MV-4-11 (cell line): ENCODE measurements around the gene AHCYL2.
"Not testable (repeated sequence)": the region's sequence is repeated elsewhere in the genome, so short reads cannot be mapped to it uniquely, and the experiment has no call there.

Experiments used
- DNase-seq: peaks from one replicate; lab custom pipeline; 2025; lab: John Stamatoyannopoulos, UW

Gene AHCYL2

GRCh38 chr7:129244220-129244619, 19.4 kb downstream of the AHCYL2 start:
- no peak for DNase-seq

GRCh38 chr7:129245533-129245932, 20.7 kb downstream of the AHCYL2 start:
- DNase-seq: no peak

GRCh38 chr7:129247087-129247486, 22.3 kb downstream of the AHCYL2 start:
- DNase-seq: no peak

- no peak for DNase-seq
These were observed 27.3 kb downstream of the AHCYL2 start for GRCh38 chr7:129252128-129252527.

- not testable (repeated sequence) for DNase-seq
These were observed 27.8 kb downstream of the AHCYL2 start for GRCh38 chr7:129252603-129253002.

- no peak for DNase-seq
These were observed 31.0 kb downstream of the AHCYL2 start for GRCh38 chr7:129255800-129256199.

- DNase-seq: no peak
These were observed 31.4 kb downstream of the AHCYL2 start for GRCh38 chr7:129256221-129256620.

- peak; percentile 26 for DNase-seq
These were observed 32.3 kb downstream of the AHCYL2 start for GRCh38 chr7:129257168-129257567.

GRCh38 chr7:129258649-129259389, 34.0 kb downstream of the AHCYL2 start:
- DNase-seq: no peak

GRCh38 chr7:129262324-129262723, 37.5 kb downstream of the AHCYL2 start:
- DNase-seq: peak; percentile 33

GRCh38 chr7:129263168-129263567, 38.3 kb downstream of the AHCYL2 start:
- no peak for DNase-seq

GRCh38 chr7:129264534-129264933, 39.7 kb downstream of the AHCYL2 start:
- DNase-seq: no peak

- DNase-seq: no peak
These were observed 40.5 kb downstream of the AHCYL2 start for GRCh38 chr7:129265328-129265727.

- no peak for DNase-seq
These were observed 41.4 kb downstream of the AHCYL2 start for GRCh38 chr7:129266181-129266580.

- DNase-seq: no peak
These were observed 45.2 kb downstream of the AHCYL2 start for GRCh38 chr7:129270077-129270476.

GRCh38 chr7:129271500-129272355, 46.9 kb downstream of the AHCYL2 start:
- DNase-seq: peak; percentile 76

- no peak for DNase-seq
These were observed 49.1 kb downstream of the AHCYL2 start for GRCh38 chr7:129273936-129274335.

- DNase-seq: no peak
These were observed 52.8 kb downstream of the AHCYL2 start for GRCh38 chr7:129277629-129278028.

- no peak for DNase-seq
These were observed 53.9 kb downstream of the AHCYL2 start for GRCh38 chr7:129278688-129279087.

GRCh38 chr7:129279757-129280156, 54.9 kb downstream of the AHCYL2 start:
- DNase-seq: no peak

- DNase-seq: no peak
These were observed 56.3 kb downstream of the AHCYL2 start for GRCh38 chr7:129281163-129281562.

- no peak for DNase-seq
These were observed 58.0 kb downstream of the AHCYL2 start for GRCh38 chr7:129282865-129283264.

- DNase-seq: no peak
These were observed 59.1 kb downstream of the AHCYL2 start for GRCh38 chr7:129283936-129284335.
